Stimulated activated CD4-positive, alpha-beta T cell treated with anti-CD3 and anti-CD28 coated beads, Interleukin-12 subunit alpha, Interleukin-12 subunit beta, amount 100 ng/mL, for 4 hours (primary cell): ENCODE data around the gene PEF1.
A peak's percentile ranks its signal among the peaks of the same experiment; 100 is the strongest.

Experiments used
- DNase-seq: peaks from one replicate; pipeline ENCODE4 v3.0.0-alpha.2; 2020

The PEF1 gene

GRCh38 chr1:31652891-31653499 is 8.3 kb upstream of the PEF1 start:
- no peak for DNase-seq

- no peak for DNase-seq
These were observed 7.1 kb upstream of the PEF1 start for GRCh38 chr1:31651766-31652165.

GRCh38 chr1:31651089-31651420 is 6.4 kb upstream of the PEF1 start:
- no peak for DNase-seq

GRCh38 chr1:31650161-31651088 is 5.7 kb upstream of the PEF1 start:
- no peak for DNase-seq

DNA sequence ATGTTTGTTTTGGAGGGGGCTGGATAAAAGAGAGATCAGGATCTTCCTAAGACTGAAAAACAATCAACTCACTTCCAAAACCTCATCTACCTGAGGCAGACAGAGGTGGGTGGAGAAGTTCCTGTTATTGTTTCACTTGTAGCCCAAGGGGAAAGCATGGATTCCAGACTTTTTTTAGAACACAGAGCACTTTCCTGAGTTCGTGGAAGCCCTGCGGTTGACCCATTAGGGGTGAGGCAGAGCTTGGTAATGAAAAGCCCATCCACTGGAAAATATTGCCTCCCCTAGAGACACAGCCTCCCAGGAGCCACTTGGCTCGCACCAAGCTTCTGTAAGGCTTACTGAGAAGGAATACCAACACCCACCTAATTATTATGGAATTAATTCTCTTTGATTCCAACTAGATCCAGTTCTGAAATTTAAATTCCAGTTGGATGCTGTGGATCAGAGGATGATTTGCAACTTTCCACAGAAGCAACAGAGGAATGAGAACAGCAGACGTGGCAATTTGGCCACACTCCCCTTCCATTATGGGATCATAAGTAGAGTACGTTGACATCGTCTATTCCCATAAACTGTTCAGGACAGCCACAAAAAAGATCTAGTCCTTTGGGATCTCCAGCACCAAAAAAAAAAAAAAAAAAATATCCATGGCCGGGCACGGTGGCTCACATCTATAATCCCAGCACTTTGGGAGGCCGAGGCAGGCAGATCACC is 4.1 kb upstream of the PEF1 start:
- DNase-seq, result no peak

GRCh38 chr1:31648190-31648589 is 3.5 kb upstream of the PEF1 start:
- no peak for DNase-seq

DNA sequence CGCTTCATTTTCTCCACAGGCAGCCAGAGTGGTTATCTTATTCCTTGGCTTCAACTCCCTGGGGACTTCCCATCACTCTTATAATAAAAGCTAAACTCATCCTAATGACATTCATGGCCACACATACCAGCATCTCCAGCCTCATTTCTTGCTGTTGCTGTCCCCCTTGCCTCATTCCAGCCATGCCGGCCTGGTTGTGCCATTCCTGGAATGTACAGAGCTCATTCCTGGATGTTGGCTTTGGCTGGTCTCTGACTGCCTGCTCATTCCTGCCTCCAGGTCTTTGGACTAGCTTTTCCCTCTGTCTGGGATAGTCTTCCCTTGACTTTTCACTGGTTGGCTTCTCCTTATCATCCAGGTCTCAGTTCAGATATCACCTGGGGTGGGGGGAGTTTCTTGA is 2.4 kb upstream of the PEF1 start:
- no peak for DNase-seq

GRCh38 chr1:31646259-31646960 is 1.7 kb upstream of the PEF1 start:
- DNase-seq, result no peak

GRCh38 chr1:31645274-31645568 is 545 bp upstream of the PEF1 start:
- DNase-seq, result no peak

DNA sequence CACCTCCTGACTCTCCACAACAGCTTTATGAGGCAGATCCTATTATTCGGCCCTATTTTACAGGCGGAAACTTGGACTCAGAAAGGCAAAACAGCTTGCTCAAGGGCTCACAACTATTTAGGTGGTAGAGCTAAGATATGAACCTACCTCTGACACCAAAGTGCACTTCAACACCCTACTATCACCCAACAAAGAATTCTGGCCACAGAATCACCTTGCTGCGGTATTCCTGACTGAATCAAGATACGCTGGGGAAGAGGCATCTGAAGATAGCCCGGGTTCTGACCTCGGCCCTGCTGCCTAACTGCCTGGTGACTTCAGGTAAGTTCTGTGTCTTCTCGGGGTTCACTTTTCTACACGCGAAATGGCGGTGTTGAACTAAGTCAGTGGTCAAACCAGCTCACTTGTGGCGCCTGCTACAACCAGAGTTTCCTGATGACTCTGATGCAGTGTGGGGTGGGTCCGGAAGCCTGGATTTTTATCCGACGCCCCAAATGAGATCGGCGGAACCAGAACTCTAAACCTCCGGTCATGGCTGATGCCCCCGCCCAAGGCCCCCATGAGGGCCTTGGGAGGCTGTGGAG is 608 bp downstream of the PEF1 start:
- DNase-seq, result no peak

DNA sequence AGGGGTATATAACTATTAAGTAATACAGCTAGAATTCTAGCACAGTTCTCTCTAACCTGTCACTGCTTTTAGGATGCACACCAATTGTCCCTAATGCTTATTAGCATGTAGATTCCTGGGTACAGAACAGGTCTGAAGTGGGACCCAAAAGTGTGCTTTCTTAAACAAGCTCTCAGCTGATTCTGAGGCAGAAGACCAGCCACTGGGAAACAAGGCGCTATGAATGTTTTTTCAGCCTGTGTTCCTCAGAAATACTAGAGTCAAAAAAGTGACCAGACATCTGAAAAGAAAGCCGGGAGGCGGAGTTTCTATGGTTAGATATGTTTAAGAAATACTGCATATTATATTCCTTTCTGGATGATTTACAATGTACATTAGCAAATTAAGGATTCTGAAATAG is 1.8 kb downstream of the PEF1 start:
- DNase-seq, result no peak

- DNase-seq, result no peak
These were observed 2.3 kb downstream of the PEF1 start for GRCh38 chr1:31642366-31642765.

DNA sequence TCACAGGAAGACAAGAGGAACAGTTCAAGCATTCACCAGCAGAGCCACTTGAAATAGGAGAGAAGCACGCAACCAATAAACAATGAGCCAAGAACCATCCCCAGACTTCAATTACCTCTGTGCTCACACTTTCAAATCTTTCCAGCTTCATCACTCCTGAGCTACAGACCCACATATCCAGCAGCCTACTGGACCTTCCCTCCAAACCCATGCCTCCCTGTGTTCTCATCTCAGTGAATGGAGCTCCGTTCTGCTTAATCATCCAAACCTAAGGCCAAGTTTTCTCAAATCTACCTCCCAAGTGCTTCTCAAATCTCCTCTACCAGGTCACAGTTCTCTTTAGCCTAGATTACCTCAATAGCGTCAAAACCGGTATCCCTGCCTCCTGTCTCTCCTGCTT is 3.7 kb downstream of the PEF1 start:
- no peak for DNase-seq

GRCh38 chr1:31640179-31640578 is 4.5 kb downstream of the PEF1 start:
- no peak for DNase-seq

DNA sequence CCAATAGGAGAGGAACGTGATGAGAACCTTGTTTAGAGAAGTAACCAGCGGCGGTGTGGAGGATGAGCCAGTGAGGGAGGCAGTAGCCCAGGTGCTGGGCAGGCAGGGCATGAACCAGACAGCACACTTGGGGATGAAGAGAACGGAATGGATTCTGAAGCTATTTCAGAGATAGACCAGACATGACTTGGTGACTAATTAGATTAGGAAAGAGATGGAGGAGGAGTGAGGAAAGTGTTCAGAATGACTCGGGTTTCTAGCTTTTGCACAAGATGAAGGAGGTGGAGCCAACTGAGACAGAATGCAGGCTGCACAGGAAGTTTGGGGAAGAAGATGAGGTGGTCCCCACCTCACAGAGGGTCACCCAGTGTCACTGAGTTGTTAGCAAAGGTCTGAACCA is 5.1 kb downstream of the PEF1 start:
- no peak for DNase-seq

- DNase-seq, result no peak
These were observed 6.6 kb downstream of the PEF1 start for GRCh38 chr1:31637915-31638673.

GRCh38 chr1:31633117-31633516 is 11.6 kb downstream of the PEF1 start:
- DNase-seq, result peak; percentile 17

DNA sequence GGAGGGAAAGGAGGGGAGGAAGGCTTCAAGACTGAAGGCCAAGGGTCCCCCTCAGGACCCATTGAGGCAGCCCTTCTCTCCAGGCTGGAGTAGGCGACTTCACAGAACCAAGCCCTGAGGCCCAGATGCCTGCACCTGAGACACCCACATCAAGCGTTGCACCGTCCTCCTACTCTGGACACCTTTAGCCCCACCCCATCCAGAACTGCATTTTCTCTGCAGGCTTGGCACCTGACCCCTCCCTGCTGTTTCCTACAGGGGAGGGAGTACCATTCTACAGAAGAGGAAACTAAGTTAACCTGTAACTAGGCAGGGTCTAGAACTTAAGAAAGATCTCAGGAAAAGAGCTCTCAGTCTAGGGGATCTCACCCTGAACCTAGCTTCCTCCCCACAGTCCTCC is 12.0 kb downstream of the PEF1 start:
- no peak for DNase-seq

GRCh38 chr1:31628931-31629556 is 15.6 kb downstream of the PEF1 start:
- no peak for DNase-seq

- DNase-seq, result no peak
These were observed 16.6 kb downstream of the PEF1 start for GRCh38 chr1:31627930-31628559.

DNA sequence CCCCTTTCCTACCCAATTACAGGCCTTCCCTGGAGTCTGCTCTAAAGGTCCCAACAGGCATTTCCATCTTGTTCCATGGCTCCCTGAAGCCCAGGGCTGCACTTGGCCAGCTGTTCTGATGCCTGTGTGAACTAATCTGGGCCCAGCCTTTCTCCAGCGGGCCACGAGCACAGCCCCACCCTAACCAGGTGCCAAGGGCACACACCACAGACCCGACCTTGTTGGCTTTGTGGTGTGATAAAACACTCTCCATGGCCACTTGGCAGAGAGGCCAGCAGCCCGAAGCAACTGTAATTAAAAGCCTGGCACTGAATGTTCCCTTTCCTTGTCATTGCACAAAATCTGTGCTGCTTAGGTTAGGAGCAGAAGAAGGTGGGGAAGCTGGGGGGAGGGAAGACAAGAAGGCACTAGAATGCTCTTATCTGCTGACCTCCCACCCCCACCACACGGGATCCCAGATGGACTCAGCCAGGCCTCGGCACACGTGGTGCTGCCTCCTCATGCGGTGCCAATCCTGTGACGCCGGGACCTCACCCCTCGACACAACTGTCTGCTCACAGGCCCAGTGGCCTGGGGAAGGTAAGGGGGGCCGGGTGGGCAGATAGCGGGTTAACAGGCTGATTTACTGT is 17.3 kb downstream of the PEF1 start:
- DNase-seq, result no peak
